NCI-H226 (cell line): Measurements from ENCODE around the gene DGKQ.
"Not testable (repeated sequence)": the region's sequence is repeated elsewhere in the genome, so short reads cannot be mapped to it uniquely, and the experiment has no call there.

Experiments
- DNase-seq: peaks from one replicate; pipeline ENCODE4 v3.0.0-alpha.2; 2015

DGKQ gene

GRCh38 chr4:1009542-1010394 lies 36.4 kb upstream of the DGKQ start:
- DNase-seq: peak; percentile 26

- peak; percentile 13 for DNase-seq
Observed at GRCh38 chr4:1008840-1009541, 35.6 kb upstream of the DGKQ start.

- no peak for DNase-seq
Observed at GRCh38 chr4:1006856-1007255, 33.5 kb upstream of the DGKQ start.

- DNase-seq: no peak
Observed at GRCh38 chr4:1004557-1005485, 31.5 kb upstream of the DGKQ start.

GRCh38 chr4:1004071-1004418 lies 30.7 kb upstream of the DGKQ start:
- DNase-seq: no peak

GRCh38 chr4:1003271-1004070 lies 30.1 kb upstream of the DGKQ start:
- no peak for DNase-seq

GRCh38 chr4:1002631-1003251 lies 29.4 kb upstream of the DGKQ start:
- no peak for DNase-seq

GRCh38 chr4:1002131-1002630 lies 28.8 kb upstream of the DGKQ start:
- no peak for DNase-seq

GRCh38 chr4:1001561-1002130 lies 28.3 kb upstream of the DGKQ start:
- no peak for DNase-seq

GRCh38 chr4:1000686-1001260 lies 27.4 kb upstream of the DGKQ start:
- no peak for DNase-seq

GRCh38 chr4:999882-1000425 lies 26.6 kb upstream of the DGKQ start:
- no peak for DNase-seq

GRCh38 chr4:999240-999863 lies 26.0 kb upstream of the DGKQ start:
- DNase-seq: not testable (repeated sequence)

- DNase-seq: no peak
Observed at GRCh38 chr4:998096-998691, 24.8 kb upstream of the DGKQ start.

- DNase-seq: no peak
Observed at GRCh38 chr4:997375-998071, 24.2 kb upstream of the DGKQ start.

GRCh38 chr4:996997-997374 lies 23.6 kb upstream of the DGKQ start:
- no peak for DNase-seq

GRCh38 chr4:996030-996996 lies 22.9 kb upstream of the DGKQ start:
- no peak for DNase-seq

- no peak for DNase-seq
Observed at GRCh38 chr4:995311-996026, 22.1 kb upstream of the DGKQ start.
